ENCODE data around the gene TOR2A.
A peak's percentile ranks its signal among the peaks of the same experiment; 100 is the strongest.
"Not testable (repeated sequence)": the region's sequence is repeated elsewhere in the genome, so short reads cannot be mapped to it uniquely, and the experiment has no call there.

TOR2A gene

GRCh38 chr9:127734747-127735529 lies at the start of gene TOR2A:
TSS of gene TOR2A (minus strand) at chr9:127735294. CDS start at chr9:127735270, 24 bp downstream.
- DNase-seq: peak; percentile 93

GRCh38 chr9:127783111-127784008 lies 48.3 kb upstream of the TOR2A start:
- no peak for DNase-seq

GRCh38 chr9:127781806-127782205 lies 46.7 kb upstream of the TOR2A start:
- no peak for DNase-seq

GRCh38 chr9:127780909-127781308 lies 45.8 kb upstream of the TOR2A start:
- DNase-seq: not testable (repeated sequence)

GRCh38 chr9:127780126-127780885 lies 45.2 kb upstream of the TOR2A start:
- DNase-seq: no peak

- DNase-seq: no peak
These were observed 44.3 kb upstream of the TOR2A start for GRCh38 chr9:127779136-127779981.

GRCh38 chr9:127778280-127779135 lies 43.4 kb upstream of the TOR2A start, which contains the start of gene SH2D3C:
TSS of gene SH2D3C (minus strand) at chr9:127778666. CDS start at chr9:127778627, 39 bp downstream.
- DNase-seq: no peak

- DNase-seq: no peak
These were observed 42.4 kb upstream of the TOR2A start for GRCh38 chr9:127777368-127777980.

GRCh38 chr9:127776924-127777289 lies 41.8 kb upstream of the TOR2A start:
- no peak for DNase-seq

GRCh38 chr9:127776195-127776923 lies 41.3 kb upstream of the TOR2A start:
- no peak for DNase-seq

GRCh38 chr9:127773981-127774380 lies 38.9 kb upstream of the TOR2A start:
- DNase-seq: no peak

GRCh38 chr9:127773272-127773671 lies 38.2 kb upstream of the TOR2A start:
- DNase-seq: no peak

GRCh38 chr9:127772603-127773002 lies 37.5 kb upstream of the TOR2A start:
- no peak for DNase-seq

- no peak for DNase-seq
These were observed 36.6 kb upstream of the TOR2A start for GRCh38 chr9:127771570-127772189.

- peak; percentile 96 for DNase-seq
These were observed 35.9 kb upstream of the TOR2A start for GRCh38 chr9:127770905-127771569.

GRCh38 chr9:127770583-127770904 lies 35.5 kb upstream of the TOR2A start:
- no peak for DNase-seq

GRCh38 chr9:127769929-127770582 lies 35.0 kb upstream of the TOR2A start:
- DNase-seq: no peak

GRCh38 chr9:127769101-127769500 lies 34.0 kb upstream of the TOR2A start:
- DNase-seq: no peak

Measured in NCI-H748 treated with DMSO at 0.1 percent for 48 hours (cell line).